ENCODE results near the gene PLA2G6.

DNA sequence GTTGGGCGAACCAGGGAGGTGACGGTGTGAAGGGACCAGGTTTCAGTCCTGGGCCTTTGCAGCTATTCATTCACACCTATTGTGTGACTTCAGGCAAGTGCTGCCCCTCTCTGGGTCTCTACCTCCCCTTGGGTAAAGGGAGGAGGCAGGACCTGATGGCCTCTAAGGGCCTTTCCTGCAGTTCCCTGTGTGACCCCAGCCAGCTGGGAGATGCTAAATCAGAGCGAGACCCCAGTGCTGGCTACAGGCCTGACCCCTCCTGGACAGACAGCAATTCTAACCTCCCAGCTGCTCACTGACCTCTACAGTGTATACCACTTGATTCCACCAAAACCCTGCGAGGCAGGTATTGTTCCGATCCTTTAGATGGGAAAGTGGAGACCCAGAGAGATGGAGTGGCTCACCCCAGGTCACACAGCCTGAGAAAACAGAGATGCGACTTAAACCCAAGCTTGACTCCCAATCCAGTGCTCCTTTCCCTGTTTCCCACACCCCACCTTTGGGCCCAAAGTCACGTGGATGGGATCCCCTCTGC is 26.3 kb upstream of the PLA2G6 start:
- TF ChIP-seq ZNF354B (CRISPR knock-in tag; IDR thresholded peaks at IDR 0.05) (no peak), ZFP37 (CRISPR knock-in tag; IDR thresholded peaks at IDR 0.05; ENCODE audit: borderline replicate concordance) (no peak), POLR2AphosphoS5 (IDR thresholded peaks at IDR 0.05; ENCODE audit: low read depth, low read length) (no peak), ZNF121 (CRISPR knock-in tag; IDR thresholded peaks at IDR 0.05) (no peak), ESRRA (CRISPR knock-in tag; IDR thresholded peaks at IDR 0.05; ENCODE audit: low read depth) (no peak), TCF12 (IDR thresholded peaks at IDR 0.05) (no peak), TCF12 (CRISPR knock-in tag; IDR thresholded peaks at IDR 0.05) (no peak), EED (CRISPR knock-in tag; IDR thresholded peaks at IDR 0.05) (no peak), MAZ (IDR thresholded peaks at IDR 0.05; ENCODE audit: borderline replicate concordance, low read depth, low read length) (no peak), MAZ (CRISPR knock-in tag; IDR thresholded peaks at IDR 0.05; ENCODE audit: low read depth) (no peak), ZBTB21 (CRISPR knock-in tag; IDR thresholded peaks at IDR 0.05) (no peak)
- TF ChIP-seq, protein P1, sequence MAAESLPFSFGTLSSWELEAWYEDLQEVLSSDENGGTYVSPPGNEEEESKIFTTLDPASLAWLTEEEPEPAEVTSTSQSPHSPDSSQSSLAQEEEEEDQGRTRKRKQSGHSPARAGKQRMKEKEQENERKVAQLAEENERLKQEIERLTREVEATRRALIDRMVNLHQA (CRISPR knock-in tag; IDR thresholded peaks at IDR 0.05), result no peak
- TF ChIP-seq, protein P2, sequence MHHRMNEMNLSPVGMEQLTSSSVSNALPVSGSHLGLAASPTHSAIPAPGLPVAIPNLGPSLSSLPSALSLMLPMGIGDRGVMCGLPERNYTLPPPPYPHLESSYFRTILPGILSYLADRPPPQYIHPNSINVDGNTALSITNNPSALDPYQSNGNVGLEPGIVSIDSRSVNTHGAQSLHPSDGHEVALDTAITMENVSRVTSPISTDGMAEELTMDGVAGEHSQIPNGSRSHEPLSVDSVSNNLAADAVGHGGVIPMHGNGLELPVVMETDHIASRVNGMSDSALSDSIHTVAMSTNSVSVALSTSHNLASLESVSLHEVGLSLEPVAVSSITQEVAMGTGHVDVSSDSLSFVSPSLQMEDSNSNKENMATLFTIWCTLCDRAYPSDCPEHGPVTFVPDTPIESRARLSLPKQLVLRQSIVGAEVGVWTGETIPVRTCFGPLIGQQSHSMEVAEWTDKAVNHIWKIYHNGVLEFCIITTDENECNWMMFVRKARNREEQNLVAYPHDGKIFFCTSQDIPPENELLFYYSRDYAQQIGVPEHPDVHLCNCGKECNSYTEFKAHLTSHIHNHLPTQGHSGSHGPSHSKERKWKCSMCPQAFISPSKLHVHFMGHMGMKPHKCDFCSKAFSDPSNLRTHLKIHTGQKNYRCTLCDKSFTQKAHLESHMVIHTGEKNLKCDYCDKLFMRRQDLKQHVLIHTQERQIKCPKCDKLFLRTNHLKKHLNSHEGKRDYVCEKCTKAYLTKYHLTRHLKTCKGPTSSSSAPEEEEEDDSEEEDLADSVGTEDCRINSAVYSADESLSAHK (CRISPR knock-in tag; IDR thresholded peaks at IDR 0.05; ENCODE audit: borderline replicate concordance), result no peak
- TF ChIP-seq, protein P3, sequence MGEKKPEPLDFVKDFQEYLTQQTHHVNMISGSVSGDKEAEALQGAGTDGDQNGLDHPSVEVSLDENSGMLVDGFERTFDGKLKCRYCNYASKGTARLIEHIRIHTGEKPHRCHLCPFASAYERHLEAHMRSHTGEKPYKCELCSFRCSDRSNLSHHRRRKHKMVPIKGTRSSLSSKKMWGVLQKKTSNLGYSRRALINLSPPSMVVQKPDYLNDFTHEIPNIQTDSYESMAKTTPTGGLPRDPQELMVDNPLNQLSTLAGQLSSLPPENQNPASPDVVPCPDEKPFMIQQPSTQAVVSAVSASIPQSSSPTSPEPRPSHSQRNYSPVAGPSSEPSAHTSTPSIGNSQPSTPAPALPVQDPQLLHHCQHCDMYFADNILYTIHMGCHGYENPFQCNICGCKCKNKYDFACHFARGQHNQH (CRISPR knock-in tag; IDR thresholded peaks at IDR 0.05), result no peak
- TF ChIP-seq, protein P4, sequence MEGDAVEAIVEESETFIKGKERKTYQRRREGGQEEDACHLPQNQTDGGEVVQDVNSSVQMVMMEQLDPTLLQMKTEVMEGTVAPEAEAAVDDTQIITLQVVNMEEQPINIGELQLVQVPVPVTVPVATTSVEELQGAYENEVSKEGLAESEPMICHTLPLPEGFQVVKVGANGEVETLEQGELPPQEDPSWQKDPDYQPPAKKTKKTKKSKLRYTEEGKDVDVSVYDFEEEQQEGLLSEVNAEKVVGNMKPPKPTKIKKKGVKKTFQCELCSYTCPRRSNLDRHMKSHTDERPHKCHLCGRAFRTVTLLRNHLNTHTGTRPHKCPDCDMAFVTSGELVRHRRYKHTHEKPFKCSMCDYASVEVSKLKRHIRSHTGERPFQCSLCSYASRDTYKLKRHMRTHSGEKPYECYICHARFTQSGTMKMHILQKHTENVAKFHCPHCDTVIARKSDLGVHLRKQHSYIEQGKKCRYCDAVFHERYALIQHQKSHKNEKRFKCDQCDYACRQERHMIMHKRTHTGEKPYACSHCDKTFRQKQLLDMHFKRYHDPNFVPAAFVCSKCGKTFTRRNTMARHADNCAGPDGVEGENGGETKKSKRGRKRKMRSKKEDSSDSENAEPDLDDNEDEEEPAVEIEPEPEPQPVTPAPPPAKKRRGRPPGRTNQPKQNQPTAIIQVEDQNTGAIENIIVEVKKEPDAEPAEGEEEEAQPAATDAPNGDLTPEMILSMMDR (CRISPR knock-in tag; IDR thresholded peaks at IDR 0.05), result no peak
